Stimulated activated memory B cell treated with anti-CD40 and anti-IgM and Interleukin-4, amounts not matched to agents 10 μg/mL and 1 μg/mL and 100 μg/mL, for 72 hours (primary cell): ENCODE measurements around the gene HOXB1.

Source experiments
- ATAC-seq: fragments of 150-1000 bp; cut with Tn5 transposase; 2 replicates; pipeline ENCODE4 v1.10.0; 2021
- H3K27ac Mint-ChIP-seq: one replicate; pipeline ENCODE4 v1.8.0; 2022; ENCODE audit warnings: mild to moderate bottlenecking, mixed read lengths
- H3K27me3 Mint-ChIP-seq: one replicate; pipeline ENCODE4 v1.8.0; 2022; ENCODE audit warnings: mixed read lengths
- H3K36me3 Mint-ChIP-seq: one replicate; pipeline ENCODE4 v1.8.0; 2022; ENCODE audit warnings: mixed read lengths
- H3K4me1 Mint-ChIP-seq: one replicate; pipeline ENCODE4 v1.8.0; 2022; ENCODE audit warnings: mixed read lengths
- H3K4me3 Mint-ChIP-seq: one replicate; pipeline ENCODE4 v1.8.0; 2022; ENCODE audit warnings: mild to moderate bottlenecking, moderate library complexity, mixed read lengths
- H3K9me3 Mint-ChIP-seq: one replicate; pipeline ENCODE4 v1.8.0; 2022; ENCODE audit warnings: mixed read lengths

Gene HOXB1

GRCh38 chr17:48551596-48552465 lies 21.0 kb upstream of the HOXB1 start:
- Mint-ChIP-seq H3K36me3 (no peaks in the 10 kb centered on the region), H3K27ac (no peak overlapping the region), H3K27me3 (peaks cover 54% of the 10 kb centered on the region), H3K4me1 (peaks cover 7% of the 10 kb centered on the region), H3K9me3 (no peaks in the 10 kb centered on the region), H3K4me3 (no peak overlapping the region)
- ATAC-seq: no peak

- H3K9me3 Mint-ChIP-seq: no peaks in the 10 kb centered on the region
- no peaks in the 10 kb centered on the region for H3K36me3 Mint-ChIP-seq
- peaks cover 54% of the 10 kb centered on the region for H3K27me3 Mint-ChIP-seq
- H3K27ac Mint-ChIP-seq: no peak overlapping the region
- peaks cover 7% of the 10 kb centered on the region for H3K4me1 Mint-ChIP-seq
- H3K4me3 Mint-ChIP-seq: no peak overlapping the region
- no peak for ATAC-seq
Measured at GRCh38 chr17:48551214-48551555, 20.4 kb upstream of the HOXB1 start.

- Mint-ChIP-seq H3K27me3 (peaks cover 54% of the 10 kb centered on the region), H3K9me3 (no peaks in the 10 kb centered on the region), H3K36me3 (no peaks in the 10 kb centered on the region), H3K27ac (no peak overlapping the region), H3K4me1 (peaks cover 7% of the 10 kb centered on the region), H3K4me3 (no peak overlapping the region)
- ATAC-seq: peak; percentile 53
Measured at GRCh38 chr17:48550502-48551213, 19.8 kb upstream of the HOXB1 start.

DNA sequence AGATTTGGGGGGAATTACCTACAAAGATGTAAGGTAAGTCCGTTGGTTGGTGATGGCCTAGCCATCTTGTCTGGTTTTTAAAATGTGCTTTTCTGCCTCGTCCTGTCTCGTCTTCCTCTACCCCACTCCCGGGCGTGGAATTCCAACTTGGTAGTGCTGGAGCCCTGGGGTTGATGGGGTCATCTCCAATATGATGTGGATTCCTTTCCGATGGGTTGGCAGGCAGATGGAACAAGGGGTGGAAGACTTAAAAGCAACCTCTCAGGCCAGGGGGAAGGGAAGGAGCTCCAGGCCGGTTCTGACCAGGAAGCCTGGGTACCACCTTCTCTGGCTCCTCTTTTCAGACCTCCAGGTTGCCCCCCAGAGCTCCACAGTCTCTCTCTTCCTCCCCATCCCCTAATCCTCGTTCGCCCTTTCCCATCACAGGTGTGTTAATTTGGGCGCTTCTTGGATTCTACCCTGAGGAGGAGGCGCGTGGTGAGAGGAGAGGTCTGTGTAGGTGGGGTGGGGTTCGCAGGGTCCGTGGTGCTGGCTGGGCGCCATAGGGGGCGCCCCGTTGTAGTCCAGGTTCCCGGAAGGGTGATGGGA lies 19.2 kb upstream of the HOXB1 start:
- peaks cover 54% of the 10 kb centered on the region for H3K27me3 Mint-ChIP-seq
- no peaks in the 10 kb centered on the region for H3K9me3 Mint-ChIP-seq
- peak; percentile 29 for ATAC-seq
- no peak overlapping the region for H3K27ac Mint-ChIP-seq
- peaks cover 3% of the 10 kb centered on the region for H3K4me1 Mint-ChIP-seq
- H3K4me3 Mint-ChIP-seq: no peak overlapping the region
- H3K36me3 Mint-ChIP-seq: no peaks in the 10 kb centered on the region

DNA sequence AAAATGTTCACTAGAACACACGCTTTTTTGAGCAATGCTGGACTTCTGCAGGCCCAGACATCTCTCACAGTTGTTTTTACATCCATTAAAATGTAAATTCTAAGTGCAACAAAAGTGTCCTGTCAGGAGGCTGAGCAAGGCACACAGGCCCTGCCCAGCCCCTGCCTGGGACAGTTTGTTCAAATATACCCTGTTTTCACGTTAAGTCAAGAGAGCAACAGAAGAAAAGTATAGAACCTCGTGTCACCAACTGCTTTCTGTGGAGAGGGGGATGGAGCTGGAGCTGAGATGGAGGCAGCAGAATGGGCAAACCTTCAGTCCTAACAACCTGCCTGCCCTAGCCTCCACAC lies 18.4 kb upstream of the HOXB1 start:
- Mint-ChIP-seq H3K27me3 (peaks cover 54% of the 10 kb centered on the region), H3K4me3 (no peak overlapping the region), H3K4me1 (peaks cover 1% of the 10 kb centered on the region), H3K9me3 (no peaks in the 10 kb centered on the region), H3K36me3 (no peaks in the 10 kb centered on the region), H3K27ac (no peak overlapping the region)
- no peak for ATAC-seq

DNA sequence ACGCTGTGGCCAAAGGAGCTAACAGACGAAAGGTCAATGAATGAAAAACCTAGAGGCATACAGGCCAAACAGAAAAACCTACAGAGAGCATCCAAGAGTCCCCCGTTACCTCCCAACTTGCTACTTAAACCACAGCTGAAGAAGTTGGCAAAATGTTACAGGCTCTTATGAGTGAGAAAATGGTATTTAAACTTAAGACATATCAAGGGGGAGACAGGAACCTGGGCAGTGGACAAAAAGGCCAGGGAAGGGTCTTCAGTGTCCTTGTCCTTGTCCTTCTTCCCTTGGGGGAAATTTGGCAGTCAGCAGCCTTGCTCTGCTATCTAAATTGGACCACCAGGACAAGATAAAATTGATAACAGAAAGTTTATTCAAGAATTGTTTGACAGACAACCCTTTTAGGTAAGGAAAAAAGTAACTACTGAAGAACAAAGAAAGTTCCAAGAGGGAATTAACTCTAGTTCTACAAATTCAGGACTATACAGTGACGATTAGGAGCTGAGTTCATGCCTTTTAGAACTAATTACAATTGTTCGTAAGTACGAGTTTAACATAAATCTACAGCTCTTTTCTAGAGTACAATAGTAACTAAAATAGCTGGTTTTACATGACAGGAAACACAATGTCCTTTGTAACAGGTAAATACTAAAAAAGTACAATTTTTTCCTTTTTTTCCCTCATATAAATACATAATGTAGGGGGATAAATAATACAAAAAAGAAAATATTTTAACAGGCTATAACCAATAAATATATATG lies 17.9 kb upstream of the HOXB1 start:
- ATAC-seq: no peak
- no peaks in the 10 kb centered on the region for H3K9me3 Mint-ChIP-seq
- H3K36me3 Mint-ChIP-seq: no peaks in the 10 kb centered on the region
- H3K27me3 Mint-ChIP-seq: peaks cover 54% of the 10 kb centered on the region
- peaks cover 7% of the 10 kb centered on the region for H3K4me1 Mint-ChIP-seq
- H3K4me3 Mint-ChIP-seq: no peak overlapping the region
- H3K27ac Mint-ChIP-seq: no peak overlapping the region

- H3K4me3 Mint-ChIP-seq: no peak overlapping the region
- H3K27ac Mint-ChIP-seq: no peak overlapping the region
- no peaks in the 10 kb centered on the region for H3K36me3 Mint-ChIP-seq
- no peaks in the 10 kb centered on the region for H3K9me3 Mint-ChIP-seq
- H3K27me3 Mint-ChIP-seq: peaks cover 54% of the 10 kb centered on the region
- H3K4me1 Mint-ChIP-seq: peaks cover 12% of the 10 kb centered on the region
- ATAC-seq: no peak
Measured at GRCh38 chr17:48547808-48548522, 17.2 kb upstream of the HOXB1 start.

DNA sequence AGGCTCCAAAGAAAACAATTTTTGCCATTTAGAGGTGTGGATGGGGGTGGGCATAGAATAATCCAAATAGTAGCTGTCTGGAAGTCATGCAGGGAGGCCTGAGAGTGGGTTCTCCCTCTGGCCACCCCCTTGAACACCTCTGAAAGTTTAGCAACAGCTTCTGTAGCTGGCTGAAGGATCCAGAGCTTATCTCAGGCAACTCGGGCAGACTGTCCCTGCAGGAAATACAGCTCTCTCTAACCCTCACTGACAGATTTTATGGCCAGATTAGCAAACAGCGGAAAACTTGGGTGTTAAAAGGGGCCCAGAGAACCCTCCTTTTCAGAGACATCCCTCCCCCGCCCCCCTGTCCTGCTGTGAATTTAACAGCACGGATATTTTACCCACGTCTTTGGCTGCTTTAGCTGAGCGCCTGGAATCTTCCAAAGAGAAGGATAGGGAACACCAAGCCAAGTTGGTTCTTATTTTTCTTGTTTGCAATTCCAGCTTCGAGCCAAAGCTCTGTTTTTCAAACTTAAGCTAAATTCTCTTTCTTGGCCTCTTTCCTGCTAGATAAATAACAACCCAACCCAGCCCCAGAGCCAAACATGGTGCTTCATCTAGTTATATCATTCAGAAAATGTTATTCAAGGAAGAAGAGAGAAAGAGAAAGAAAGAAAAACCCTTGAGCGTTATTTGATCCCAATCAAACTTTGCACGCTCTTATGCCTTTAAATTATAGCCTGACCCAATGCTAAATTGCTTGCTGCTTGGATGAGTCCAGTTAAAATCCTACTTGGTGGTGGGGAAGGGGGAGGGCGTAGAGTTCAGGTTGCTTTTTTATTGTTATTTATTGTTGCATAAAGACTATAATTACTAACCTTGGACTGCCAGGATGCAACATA lies 16.4 kb upstream of the HOXB1 start:
- Mint-ChIP-seq H3K9me3 (no peaks in the 10 kb centered on the region), H3K36me3 (no peaks in the 10 kb centered on the region), H3K27ac (no peak overlapping the region), H3K4me1 (peaks cover 20% of the 10 kb centered on the region), H3K27me3 (peaks cover 56% of the 10 kb centered on the region), H3K4me3 (no peak overlapping the region)
- ATAC-seq: no peak

GRCh38 chr17:48546137-48546923 lies 15.5 kb upstream of the HOXB1 start:
- Mint-ChIP-seq H3K27me3 (peaks cover 56% of the 10 kb centered on the region), H3K4me3 (no peak overlapping the region), H3K4me1 (peaks cover 28% of the 10 kb centered on the region), H3K27ac (no peak overlapping the region), H3K36me3 (no peaks in the 10 kb centered on the region), H3K9me3 (no peaks in the 10 kb centered on the region)
- no peak for ATAC-seq

DNA sequence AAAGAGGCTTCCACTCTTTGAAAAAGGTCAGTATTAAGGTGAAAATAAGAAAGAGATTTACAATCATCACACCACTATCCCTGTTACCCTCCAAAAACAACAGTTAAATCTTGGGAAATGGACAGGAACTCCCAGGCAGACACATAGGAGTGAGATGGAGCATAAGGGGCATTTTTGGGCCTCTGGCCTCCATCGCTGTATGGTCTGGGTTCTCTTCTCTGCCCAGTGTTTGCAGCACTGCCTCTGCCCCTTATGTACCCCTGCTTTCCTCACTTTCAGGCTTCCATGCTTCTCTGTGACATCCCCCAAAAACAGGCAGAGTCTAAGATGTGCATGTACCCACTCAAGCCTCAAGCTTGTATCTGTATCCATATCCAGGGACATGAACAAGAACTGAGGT lies 14.7 kb upstream of the HOXB1 start:
- no peaks in the 10 kb centered on the region for H3K9me3 Mint-ChIP-seq
- H3K4me1 Mint-ChIP-seq: peaks cover 34% of the 10 kb centered on the region
- H3K27ac Mint-ChIP-seq: no peak overlapping the region
- no peak overlapping the region for H3K4me3 Mint-ChIP-seq
- ATAC-seq: no peak
- peaks cover 64% of the 10 kb centered on the region for H3K27me3 Mint-ChIP-seq
- H3K36me3 Mint-ChIP-seq: no peaks in the 10 kb centered on the region

- no peaks in the 10 kb centered on the region for H3K9me3 Mint-ChIP-seq
- H3K36me3 Mint-ChIP-seq: no peaks in the 10 kb centered on the region
- no peak within 1 kb of the TSS for H3K27ac Mint-ChIP-seq
- H3K4me1 Mint-ChIP-seq: peaks cover 34% of the 10 kb centered on the region
- H3K27me3 Mint-ChIP-seq: peaks cover 70% of the 10 kb centered on the region
- ATAC-seq: no peak
- peak within 1 kb of the TSS; percentile 75 for H3K4me3 Mint-ChIP-seq
Measured at GRCh38 chr17:48545022-48545375, 14.2 kb upstream of the HOXB1 start, which contains the start of gene HOXB2. Gene HOXB2 (minus strand): TSS chr17:48545109. CDS start chr17:48544911, 198 bp downstream.

- Mint-ChIP-seq H3K4me1 (peaks cover 34% of the 10 kb centered on the region), H3K27me3 (peaks cover 75% of the 10 kb centered on the region), H3K9me3 (no peaks in the 10 kb centered on the region), H3K36me3 (no peaks in the 10 kb centered on the region), H3K27ac (no peak overlapping the region), H3K4me3 (peak overlapping the region; percentile 75)
- no peak for ATAC-seq
Measured at GRCh38 chr17:48544349-48545021, 13.7 kb upstream of the HOXB1 start.

GRCh38 chr17:48543854-48544348 lies 13.1 kb upstream of the HOXB1 start:
- H3K4me1 Mint-ChIP-seq: peaks cover 34% of the 10 kb centered on the region

More at GRCh38 chr17:48543854-48544348, 13.1 kb upstream of the HOXB1 start:
- no peak overlapping the region for H3K27ac Mint-ChIP-seq
- no peaks in the 10 kb centered on the region for H3K9me3 Mint-ChIP-seq
- peak overlapping the region; percentile 75 for H3K4me3 Mint-ChIP-seq
- H3K36me3 Mint-ChIP-seq: no peaks in the 10 kb centered on the region
- no peak for ATAC-seq
- H3K27me3 Mint-ChIP-seq: peaks cover 79% of the 10 kb centered on the region
